NOMO-1 treated with DMSO at 0.1 percent for 48 hours (cell line): ENCODE results near the gene ZNF57.
A peak's percentile ranks its signal among the peaks of the same experiment; 100 is the strongest.
"Not testable (repeated sequence)": the region's sequence is repeated elsewhere in the genome, so short reads cannot be mapped to it uniquely, and the experiment has no call there.

Experiments used
- DNase-seq: peaks from one replicate; lab custom pipeline; 2025; ENCODE audit not compliant: unreplicated experiment; lab: John Stamatoyannopoulos, UW

The ZNF57 gene

GRCh38 chr19:2900296-2901252, at the start of gene ZNF57:
ZNF57 (plus strand) TSS chr19:2900928; CDS start chr19:2901046, 118 bp downstream.
- DNase-seq: peak; percentile 99

GRCh38 chr19:2852598-2852997, 48.1 kb upstream of the ZNF57 start:
- DNase-seq: no peak

- DNase-seq: no peak
These were observed 47.6 kb upstream of the ZNF57 start for GRCh38 chr19:2853015-2853606.

DNA sequence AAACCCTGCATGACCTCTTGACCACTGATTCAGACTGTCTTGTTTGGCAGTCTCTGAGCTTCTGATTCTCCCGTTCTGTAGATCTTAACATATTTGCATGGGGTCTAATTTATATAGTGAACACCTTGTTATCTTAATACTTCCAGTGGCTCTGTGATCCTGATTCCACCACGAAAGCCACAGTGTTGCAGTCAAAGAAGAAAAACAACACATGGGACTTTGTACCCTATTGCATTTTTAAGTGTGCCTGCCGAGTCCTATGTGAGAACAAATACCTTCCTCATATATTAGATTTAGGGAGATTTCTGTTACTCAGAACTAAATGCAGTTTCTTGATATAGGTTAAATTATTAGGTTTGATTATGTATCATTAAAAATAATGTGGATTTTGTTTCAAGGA, 45.9 kb upstream of the ZNF57 start:
- DNase-seq: no peak

DNA sequence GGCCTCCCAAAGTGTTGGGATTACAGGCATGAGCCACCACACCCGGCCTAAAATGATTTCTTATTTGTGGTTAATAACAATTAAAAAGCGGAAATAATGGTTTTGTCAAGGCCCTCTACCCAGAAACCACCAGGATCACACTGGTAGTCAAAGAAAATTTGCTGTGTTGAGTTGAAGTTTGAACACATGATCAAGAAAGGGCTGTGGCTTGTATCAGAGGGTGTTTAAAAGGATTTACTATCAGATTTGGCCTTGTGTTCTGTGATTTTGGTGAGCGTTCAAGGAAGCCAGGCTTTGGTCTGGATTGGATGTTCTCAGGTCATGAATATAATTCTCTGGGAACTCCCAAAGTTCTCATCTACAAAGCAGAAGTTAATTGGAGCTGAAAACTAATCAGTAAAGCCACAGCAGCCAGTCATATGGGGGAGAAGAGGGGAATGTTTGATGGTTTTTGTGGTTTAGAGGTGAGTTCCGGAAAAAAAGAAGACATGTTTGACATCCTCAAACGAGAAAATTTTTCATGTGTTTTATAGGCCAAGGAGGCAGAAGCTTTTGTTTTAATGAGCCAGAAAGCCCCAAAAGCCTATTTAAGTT, 44.2 kb upstream of the ZNF57 start:
- DNase-seq: no peak

- no peak for DNase-seq
These were observed 41.9 kb upstream of the ZNF57 start for GRCh38 chr19:2858864-2859263.

- no peak for DNase-seq
These were observed 36.9 kb upstream of the ZNF57 start for GRCh38 chr19:2863816-2864215.

GRCh38 chr19:2865334-2866100, 35.2 kb upstream of the ZNF57 start:
- no peak for DNase-seq

GRCh38 chr19:2866495-2867024, 34.2 kb upstream of the ZNF57 start:
- DNase-seq: no peak

- peak; percentile 60 for DNase-seq
These were observed 33.4 kb upstream of the ZNF57 start, which contains the start of gene ZNF556 for GRCh38 chr19:2867025-2867991. ZNF556 (plus strand) TSS chr19:2867335; CDS start chr19:2867422, 87 bp downstream.

GRCh38 chr19:2869618-2870017, 31.1 kb upstream of the ZNF57 start:
- no peak for DNase-seq

DNA sequence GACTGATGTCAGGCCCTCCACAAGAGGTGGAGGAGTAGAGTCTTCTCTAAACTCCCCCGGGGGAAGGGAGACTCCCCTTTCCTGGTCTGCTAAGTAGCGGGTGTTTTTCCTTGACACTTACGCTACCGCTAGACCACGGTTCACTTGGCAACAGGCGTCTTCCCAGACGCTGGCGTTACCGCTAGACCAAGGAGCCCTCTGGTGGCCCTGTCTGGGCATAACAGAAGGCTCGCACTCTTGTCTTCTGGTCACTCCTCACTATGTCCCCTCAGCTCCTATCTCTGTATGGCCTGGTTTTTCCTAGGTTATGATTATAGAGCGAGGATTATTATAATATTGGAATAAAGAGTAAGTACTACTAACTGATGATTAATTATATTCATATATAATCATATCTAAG, 28.6 kb upstream of the ZNF57 start:
- DNase-seq: not testable (repeated sequence)

DNA sequence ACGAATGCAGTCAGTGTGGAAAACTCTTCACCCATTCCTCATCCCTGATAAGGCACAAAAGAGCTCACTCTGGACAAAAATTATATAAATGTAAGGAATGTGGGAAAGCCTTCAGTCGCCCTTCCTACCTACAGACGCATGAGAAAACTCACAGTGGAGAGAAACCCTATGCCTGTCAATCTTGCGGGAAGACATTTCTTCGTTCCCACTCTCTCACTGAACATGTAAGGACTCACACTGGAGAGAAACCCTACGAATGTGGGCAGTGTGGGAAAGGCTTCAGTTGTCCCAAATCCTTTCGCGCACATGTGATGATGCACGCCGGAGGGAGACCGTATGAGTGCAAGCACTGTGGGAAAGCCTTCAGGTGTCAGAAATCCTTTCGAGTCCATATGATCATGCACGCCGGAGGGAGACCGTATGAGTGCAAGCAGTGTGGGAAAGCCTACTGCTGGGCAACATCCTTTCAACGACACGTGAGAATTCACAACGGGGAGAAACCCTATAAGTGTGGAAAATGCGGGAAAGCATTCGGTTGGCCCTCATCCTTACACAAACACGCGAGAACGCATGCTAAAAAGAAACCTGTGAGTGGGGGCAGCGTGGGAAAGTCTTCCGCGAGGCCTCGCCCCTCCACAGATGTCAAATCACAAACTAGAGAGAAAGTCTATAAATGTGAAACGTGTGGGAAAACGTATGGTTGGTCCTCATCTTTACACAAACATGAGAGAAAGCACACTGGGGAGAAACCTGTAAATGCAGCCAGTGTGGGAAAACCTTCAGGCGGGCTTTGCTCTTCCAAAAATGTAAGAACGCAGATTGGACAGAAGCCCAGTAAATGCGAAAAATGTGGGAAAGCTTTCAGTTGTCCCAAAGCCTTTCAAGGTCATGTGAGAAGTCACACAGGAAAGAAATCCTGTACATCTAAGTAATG, 23.1 kb upstream of the ZNF57 start:
- DNase-seq: no peak

GRCh38 chr19:2883686-2884439, 16.9 kb upstream of the ZNF57 start:
- DNase-seq: no peak

GRCh38 chr19:2885736-2886135, 15.0 kb upstream of the ZNF57 start:
- DNase-seq: no peak

DNA sequence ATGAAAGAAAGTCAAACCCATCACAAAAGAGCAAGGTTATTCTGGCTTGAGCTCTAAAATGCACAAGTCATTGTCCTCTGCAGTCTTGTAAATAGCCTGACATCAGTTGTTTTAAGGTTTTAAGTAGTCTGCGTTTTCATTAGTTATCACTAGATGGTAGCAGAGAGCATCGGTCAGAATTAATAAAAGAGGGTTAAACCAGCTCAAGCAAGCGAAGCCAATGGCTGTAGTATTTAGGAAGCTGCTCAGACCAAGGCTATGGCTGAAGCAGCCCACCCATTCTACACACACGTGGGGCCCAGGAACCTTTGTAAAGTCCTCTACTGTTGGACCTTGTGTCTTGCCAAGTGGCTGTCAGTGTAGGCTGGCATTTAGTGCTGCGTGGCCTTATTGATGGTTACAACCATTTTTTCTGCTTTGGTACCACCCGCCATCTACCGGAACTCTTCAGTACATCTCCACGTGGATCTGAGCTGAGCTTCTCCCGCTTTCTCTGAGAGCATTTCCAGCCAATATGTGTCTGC, 13.3 kb upstream of the ZNF57 start:
- peak; percentile 39 for DNase-seq

GRCh38 chr19:2888731-2889224, 11.9 kb upstream of the ZNF57 start:
- no peak for DNase-seq
